Measurements from ENCODE around the gene CNTNAP3B. TPM values are rescaled to one million over a fixed set of nuclear protein-coding genes. Genes with fewer than 3 reads are reported as not detected.
"Not testable (repeated sequence)": the region's sequence is repeated elsewhere in the genome, so short reads cannot be mapped to it uniquely, and the experiment has no call there.

Gene CNTNAP3B
- total and polyA plus RNA-seq, 5 donors from 2014 or later: not detected

DNA sequence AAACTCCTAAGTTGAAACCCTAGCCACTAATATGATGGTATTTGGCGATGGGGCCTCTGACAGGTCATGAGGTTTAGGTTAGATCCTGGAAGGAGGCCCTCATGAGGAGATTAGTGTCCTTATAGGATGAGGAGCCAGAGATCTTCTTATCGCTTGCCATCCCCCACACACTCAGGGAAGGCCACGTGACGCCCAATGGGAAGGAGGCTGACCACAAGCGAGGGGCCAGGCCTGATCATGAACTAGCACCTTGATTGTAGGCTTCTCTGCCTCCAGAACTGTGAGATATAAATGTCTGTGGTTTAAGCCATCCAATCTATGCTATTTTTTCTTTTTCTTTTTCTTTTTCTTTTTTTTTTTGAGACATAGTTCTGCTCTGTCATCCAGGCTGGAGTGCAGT is 254.7 kb downstream of the CNTNAP3B start:
- not testable (repeated sequence) for H3K4me3 Mint-ChIP-seq; H3K4me3 ChIP-seq (ENCODE audit: low read depth, low read length); H3K36me3 Mint-ChIP-seq; DNase-seq; H3K4me1 ChIP-seq (ENCODE audit: control insufficient read depth, insufficient read depth, low read length, poor library complexity, severe bottlenecking); H3K27ac Mint-ChIP-seq; H3K27ac ChIP-seq (ENCODE audit: insufficient read depth, low read length, poor library complexity, severe bottlenecking); H3K36me3 ChIP-seq (ENCODE audit: control insufficient read depth, insufficient read depth, low read length); H3K27me3 ChIP-seq (ENCODE audit: control insufficient read depth, insufficient read depth, low read length); H3K27me3 Mint-ChIP-seq; H3K4me1 Mint-ChIP-seq; ATAC-seq (ENCODE audit: low read depth in 2 of 2); H3K9me3 ChIP-seq (ENCODE audit: control insufficient read depth in 2 of 2, low read length in 2 of 2); H3K9me3 Mint-ChIP-seq

DNA sequence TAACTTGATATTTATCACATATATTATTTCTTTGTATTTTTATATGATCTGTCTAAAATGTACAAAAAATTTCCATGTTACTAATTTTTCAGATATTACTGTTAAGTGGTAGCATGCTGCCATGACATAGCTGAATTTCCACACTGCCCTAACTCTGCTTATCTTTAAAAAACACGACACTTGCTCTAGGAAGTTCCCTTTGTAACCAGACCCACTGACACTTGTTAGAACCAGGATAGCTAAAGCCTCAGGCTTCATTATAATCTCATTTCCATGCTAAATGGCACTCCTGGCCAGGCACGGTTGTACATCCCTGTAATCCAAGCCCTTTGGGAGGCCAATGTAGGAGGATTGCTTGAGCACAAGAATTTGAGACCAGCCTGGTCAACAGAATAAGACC is 273.8 kb downstream of the CNTNAP3B start:
- not testable (repeated sequence) for H3K4me3 Mint-ChIP-seq; H3K4me3 ChIP-seq (ENCODE audit: low read depth, low read length); H3K27ac Mint-ChIP-seq; H3K4me1 Mint-ChIP-seq; H3K9me3 ChIP-seq (ENCODE audit: control insufficient read depth in 2 of 2, low read length in 2 of 2); H3K9me3 Mint-ChIP-seq; H3K36me3 Mint-ChIP-seq; H3K27ac ChIP-seq (ENCODE audit: insufficient read depth, low read length, poor library complexity, severe bottlenecking); ATAC-seq (ENCODE audit: low read depth in 2 of 2); H3K27me3 ChIP-seq (ENCODE audit: control insufficient read depth, insufficient read depth, low read length); H3K27me3 Mint-ChIP-seq; DNase-seq; H3K4me1 ChIP-seq (ENCODE audit: control insufficient read depth, insufficient read depth, low read length, poor library complexity, severe bottlenecking); H3K36me3 ChIP-seq (ENCODE audit: control insufficient read depth, insufficient read depth, low read length)

DNA sequence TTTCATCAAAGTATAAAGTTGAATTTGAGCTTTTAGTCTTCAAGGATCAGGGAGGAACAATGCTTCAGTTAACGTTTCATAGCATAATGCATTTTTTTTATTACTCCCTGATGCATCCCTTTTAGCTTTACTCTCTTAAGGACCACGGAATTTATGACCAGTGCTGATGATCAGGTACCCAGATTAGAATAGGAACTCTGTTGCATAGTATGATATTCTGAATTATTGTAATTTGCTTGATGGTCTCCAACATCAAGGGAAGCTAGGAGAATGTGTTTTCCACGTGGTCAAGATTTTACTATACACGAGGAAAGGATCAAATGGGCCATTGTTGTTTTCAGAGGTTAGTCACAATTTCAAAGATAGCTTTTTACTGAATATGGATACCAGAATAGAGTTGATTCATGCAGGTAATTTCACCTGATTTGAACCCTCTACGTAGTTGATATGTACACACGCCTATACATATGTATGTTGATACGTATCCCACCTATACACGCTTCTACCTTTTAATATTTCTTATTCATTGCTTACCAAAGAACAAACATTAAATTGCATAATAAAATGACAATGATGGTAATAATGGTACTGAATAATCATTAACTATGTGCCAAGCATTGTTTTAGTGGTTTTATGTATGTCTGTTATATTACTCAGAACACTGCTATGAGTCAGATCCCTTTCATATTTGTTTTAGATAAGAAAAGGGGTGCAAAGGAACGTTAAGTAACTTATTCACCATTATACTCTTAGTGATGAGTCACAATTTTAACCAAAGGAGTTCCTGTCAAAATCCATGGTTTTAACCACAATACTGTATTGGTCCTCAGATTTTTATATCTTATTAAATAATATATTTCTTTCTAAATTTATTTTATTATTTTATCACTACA is 277.1 kb downstream of the CNTNAP3B start:
- not testable (repeated sequence) for H3K4me3 ChIP-seq (ENCODE audit: low read depth, low read length); ATAC-seq (ENCODE audit: low read depth in 2 of 2); H3K4me1 ChIP-seq (ENCODE audit: control insufficient read depth, insufficient read depth, low read length, poor library complexity, severe bottlenecking); H3K9me3 Mint-ChIP-seq; H3K27ac ChIP-seq (ENCODE audit: insufficient read depth, low read length, poor library complexity, severe bottlenecking); H3K27me3 Mint-ChIP-seq; H3K27me3 ChIP-seq (ENCODE audit: control insufficient read depth, insufficient read depth, low read length); H3K36me3 ChIP-seq (ENCODE audit: control insufficient read depth, insufficient read depth, low read length); H3K9me3 ChIP-seq (ENCODE audit: control insufficient read depth in 2 of 2, low read length in 2 of 2); H3K4me3 Mint-ChIP-seq; DNase-seq; H3K27ac Mint-ChIP-seq; H3K36me3 Mint-ChIP-seq; H3K4me1 Mint-ChIP-seq

DNA sequence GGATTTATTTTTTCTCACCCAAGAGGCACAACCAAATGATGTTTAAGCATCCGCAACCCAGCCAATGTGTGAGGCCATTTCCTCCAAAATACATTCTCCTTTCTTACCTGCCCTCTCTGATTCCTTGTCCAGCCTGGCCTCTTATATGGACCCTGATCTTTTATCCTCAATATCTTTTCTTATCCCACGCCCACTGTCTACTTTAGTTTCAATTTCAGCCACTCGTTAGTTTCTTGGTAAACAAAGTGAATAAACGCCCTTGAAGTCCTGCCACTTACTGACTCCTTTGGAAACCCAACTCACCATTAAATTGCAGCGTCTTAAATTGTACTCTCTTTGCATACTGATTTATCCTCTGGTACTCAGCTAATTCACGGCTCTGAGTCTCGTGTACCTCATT is 281.4 kb downstream of the CNTNAP3B start:
- H3K36me3 ChIP-seq (ENCODE audit: control insufficient read depth, insufficient read depth, low read length); H3K27ac ChIP-seq (ENCODE audit: insufficient read depth, low read length, poor library complexity, severe bottlenecking); H3K4me1 ChIP-seq (ENCODE audit: control insufficient read depth, insufficient read depth, low read length, poor library complexity, severe bottlenecking); H3K27ac Mint-ChIP-seq; H3K4me3 ChIP-seq (ENCODE audit: low read depth, low read length); H3K27me3 Mint-ChIP-seq; H3K27me3 ChIP-seq (ENCODE audit: control insufficient read depth, insufficient read depth, low read length); H3K4me1 Mint-ChIP-seq; H3K9me3 Mint-ChIP-seq; ATAC-seq (ENCODE audit: low read depth in 2 of 2); H3K36me3 Mint-ChIP-seq; H3K4me3 Mint-ChIP-seq; H3K9me3 ChIP-seq (ENCODE audit: control insufficient read depth in 2 of 2, low read length in 2 of 2); DNase-seq: not testable (repeated sequence)

Other genes starting within 250 kb of the CNTNAP3B start
- gene SPATA31A6, start 54.2 kb upstream of the CNTNAP3B start, total RNA-seq: not detected
- gene SPATA31A6, start 54.2 kb upstream of the CNTNAP3B start, polyA plus RNA-seq: not detected